ENCODE measurements around the gene TEKT1. TPM values are rescaled to one million over a fixed set of nuclear protein-coding genes. Genes with fewer than 3 reads are reported as not detected.

TEKT1 gene
- total and polyA plus RNA-seq, 5 donors from 2014 or later, result not detected

GRCh38 chr17:6755731-6756184, 75.8 kb downstream of the TEKT1 start, which contains the start of gene XAF1:
Gene XAF1 (plus strand): TSS chr17:6756046. CDS start chr17:6756079, 33 bp downstream.
- H3K9me3 Mint-ChIP-seq, result no peaks in the 10 kb centered on the region
- H3K4me1 ChIP-seq (ENCODE audit: control insufficient read depth, insufficient read depth, low read length, poor library complexity, severe bottlenecking), result peaks cover 35% of the 10 kb centered on the region
- peak within 1 kb of the TSS; percentile 91 to 100 (median 98) for H3K4me3 Mint-ChIP-seq
- DNase-seq (peak; percentile 17 to 84 (median 55)), ATAC-seq (ENCODE audit: low read depth in 2 of 2) (peak; percentile 82 to 85)
- H3K27ac ChIP-seq (ENCODE audit: insufficient read depth, low read length, poor library complexity, severe bottlenecking), result peak within 1 kb of the TSS; percentile 71
- no peaks in the 10 kb centered on the region for H3K27me3 Mint-ChIP-seq
- peaks cover 0 to 49% (median 31%) of the 10 kb centered on the region in 4 donors for H3K4me1 Mint-ChIP-seq
- H3K36me3 ChIP-seq (ENCODE audit: control insufficient read depth, insufficient read depth, low read length), result peaks cover 25% of the 10 kb centered on the region
- H3K27me3 ChIP-seq (ENCODE audit: control insufficient read depth, insufficient read depth, low read length), result no peaks in the 10 kb centered on the region
- peaks cover 25% of the 10 kb centered on the region for H3K36me3 Mint-ChIP-seq
- H3K27ac Mint-ChIP-seq, result peak within 1 kb of the TSS; percentile 97 to 99 (median 98)
- no peaks in the 10 kb centered on the region for H3K9me3 ChIP-seq (ENCODE audit: control insufficient read depth in 2 of 2, low read length in 2 of 2)
- peak within 1 kb of the TSS; percentile 89 for H3K4me3 ChIP-seq (ENCODE audit: low read depth, low read length)

GRCh38 chr17:6755281-6755680, 76.2 kb downstream of the TEKT1 start:
- H3K9me3 Mint-ChIP-seq, result no peaks in the 10 kb centered on the region
- no peaks in the 10 kb centered on the region for H3K27me3 Mint-ChIP-seq
- H3K27ac Mint-ChIP-seq, result peak overlapping the region; percentile 97 to 99 (median 98)
- H3K36me3 Mint-ChIP-seq, result peaks cover 20% of the 10 kb centered on the region
- H3K4me1 ChIP-seq (ENCODE audit: control insufficient read depth, insufficient read depth, low read length, poor library complexity, severe bottlenecking), result peaks cover 35% of the 10 kb centered on the region
- peak overlapping the region; percentile 89 for H3K4me3 ChIP-seq (ENCODE audit: low read depth, low read length)
- no peak for DNase-seq
- H3K4me3 Mint-ChIP-seq, result peak overlapping the region; percentile 91 to 100 (median 98)
- H3K9me3 ChIP-seq (ENCODE audit: control insufficient read depth in 2 of 2, low read length in 2 of 2), result no peaks in the 10 kb centered on the region
- H3K36me3 ChIP-seq (ENCODE audit: control insufficient read depth, insufficient read depth, low read length), result peaks cover 21% of the 10 kb centered on the region
- ATAC-seq (ENCODE audit: low read depth in 2 of 2), result no peak
- H3K4me1 Mint-ChIP-seq, result peaks cover 0 to 49% (median 31%) of the 10 kb centered on the region in 4 donors
- peak overlapping the region; percentile 71 for H3K27ac ChIP-seq (ENCODE audit: insufficient read depth, low read length, poor library complexity, severe bottlenecking)
- no peaks in the 10 kb centered on the region for H3K27me3 ChIP-seq (ENCODE audit: control insufficient read depth, insufficient read depth, low read length)

- peak overlapping the region; percentile 29 to 76 (median 62) for H3K4me3 Mint-ChIP-seq
- peaks cover 9% of the 10 kb centered on the region for H3K27me3 Mint-ChIP-seq
- H3K27ac Mint-ChIP-seq, result peak overlapping the region; percentile 81 to 87 (median 85)
- peaks cover 17% of the 10 kb centered on the region for H3K36me3 Mint-ChIP-seq
- no peak for DNase-seq
- no peak overlapping the region for H3K27ac ChIP-seq (ENCODE audit: insufficient read depth, low read length, poor library complexity, severe bottlenecking)
- H3K4me1 Mint-ChIP-seq, result peaks cover 0 to 45% (median 31%) of the 10 kb centered on the region in 4 donors
- no peak for ATAC-seq (ENCODE audit: low read depth in 2 of 2)
- no peaks in the 10 kb centered on the region for H3K27me3 ChIP-seq (ENCODE audit: control insufficient read depth, insufficient read depth, low read length)
- no peak overlapping the region for H3K4me3 ChIP-seq (ENCODE audit: low read depth, low read length)
- H3K9me3 ChIP-seq (ENCODE audit: control insufficient read depth in 2 of 2, low read length in 2 of 2), result no peaks in the 10 kb centered on the region
- H3K4me1 ChIP-seq (ENCODE audit: control insufficient read depth, insufficient read depth, low read length, poor library complexity, severe bottlenecking), result peaks cover 35% of the 10 kb centered on the region
- H3K9me3 Mint-ChIP-seq, result no peaks in the 10 kb centered on the region
- H3K36me3 ChIP-seq (ENCODE audit: control insufficient read depth, insufficient read depth, low read length), result peaks cover 5% of the 10 kb centered on the region
Observed at GRCh38 chr17:6753546-6753945, 78.0 kb downstream of the TEKT1 start.

GRCh38 chr17:6753006-6753445, 78.5 kb downstream of the TEKT1 start:
- Histone ChIP-seq H3K9me3 (ENCODE audit: control insufficient read depth in 2 of 2, low read length in 2 of 2) (no peaks in the 10 kb centered on the region), H3K27me3 (ENCODE audit: control insufficient read depth, insufficient read depth, low read length) (no peaks in the 10 kb centered on the region), H3K4me1 (ENCODE audit: control insufficient read depth, insufficient read depth, low read length, poor library complexity, severe bottlenecking) (peaks cover 31% of the 10 kb centered on the region), H3K36me3 (ENCODE audit: control insufficient read depth, insufficient read depth, low read length) (peaks cover 2% of the 10 kb centered on the region), H3K4me3 (ENCODE audit: low read depth, low read length) (no peak overlapping the region), H3K27ac (ENCODE audit: insufficient read depth, low read length, poor library complexity, severe bottlenecking) (no peak overlapping the region)
- ATAC-seq (ENCODE audit: low read depth in 2 of 2) (no peak), DNase-seq (peak in 1 of 3 donors; percentile 28)
- peaks cover 12% of the 10 kb centered on the region for H3K36me3 Mint-ChIP-seq
- H3K27me3 Mint-ChIP-seq, result peaks cover 10% of the 10 kb centered on the region
- peaks cover 0 to 40% (median 29%) of the 10 kb centered on the region in 4 donors for H3K4me1 Mint-ChIP-seq
- peak overlapping the region; percentile 39 to 76 (median 64) for H3K4me3 Mint-ChIP-seq
- H3K27ac Mint-ChIP-seq, result peak overlapping the region; percentile 33 to 85 (median 79)
- H3K9me3 Mint-ChIP-seq, result no peaks in the 10 kb centered on the region

GRCh38 chr17:6752068-6752909, 79.2 kb downstream of the TEKT1 start:
- no peaks in the 10 kb centered on the region for H3K9me3 Mint-ChIP-seq
- Histone ChIP-seq H3K27ac (ENCODE audit: insufficient read depth, low read length, poor library complexity, severe bottlenecking) (no peak overlapping the region), H3K27me3 (ENCODE audit: control insufficient read depth, insufficient read depth, low read length) (no peaks in the 10 kb centered on the region), H3K4me3 (ENCODE audit: low read depth, low read length) (no peak overlapping the region), H3K4me1 (ENCODE audit: control insufficient read depth, insufficient read depth, low read length, poor library complexity, severe bottlenecking) (peaks cover 24% of the 10 kb centered on the region), H3K36me3 (ENCODE audit: control insufficient read depth, insufficient read depth, low read length) (no peaks in the 10 kb centered on the region), H3K9me3 (ENCODE audit: control insufficient read depth in 2 of 2, low read length in 2 of 2) (no peaks in the 10 kb centered on the region)
- peaks cover 5% of the 10 kb centered on the region for H3K36me3 Mint-ChIP-seq
- ATAC-seq (ENCODE audit: low read depth in 2 of 2) (no peak), DNase-seq (no peak)
- H3K4me3 Mint-ChIP-seq, result peak overlapping the region in 3 of 4 donors; percentile 39 to 76 (median 60)
- H3K4me1 Mint-ChIP-seq, result peaks cover 0 to 33% (median 22%) of the 10 kb centered on the region in 4 donors
- H3K27ac Mint-ChIP-seq, result peak overlapping the region; percentile 33 to 85 (median 73)
- H3K27me3 Mint-ChIP-seq, result peaks cover 10% of the 10 kb centered on the region

GRCh38 chr17:6749519-6749918, 82.0 kb downstream of the TEKT1 start:
- Histone ChIP-seq H3K4me3 (ENCODE audit: low read depth, low read length) (no peak overlapping the region), H3K27me3 (ENCODE audit: control insufficient read depth, insufficient read depth, low read length) (peaks cover 3% of the 10 kb centered on the region), H3K9me3 (ENCODE audit: control insufficient read depth in 2 of 2, low read length in 2 of 2) (no peaks in the 10 kb centered on the region), H3K36me3 (ENCODE audit: control insufficient read depth, insufficient read depth, low read length) (no peaks in the 10 kb centered on the region), H3K4me1 (ENCODE audit: control insufficient read depth, insufficient read depth, low read length, poor library complexity, severe bottlenecking) (peaks cover 5% of the 10 kb centered on the region), H3K27ac (ENCODE audit: insufficient read depth, low read length, poor library complexity, severe bottlenecking) (no peak overlapping the region)
- ATAC-seq (ENCODE audit: low read depth in 2 of 2), result no peak
- Mint-ChIP-seq H3K36me3 (no peaks in the 10 kb centered on the region), H3K9me3 (no peaks in the 10 kb centered on the region), H3K4me1 (peaks cover 0 to 22% (median 7%) of the 10 kb centered on the region in 4 donors), H3K27ac (no peak overlapping the region), H3K27me3 (peaks cover 16% of the 10 kb centered on the region), H3K4me3 (no peak overlapping the region)
- DNase-seq, result peak in 1 of 3 donors; percentile 26

GRCh38 chr17:6748617-6749016, 82.9 kb downstream of the TEKT1 start:
- ATAC-seq (ENCODE audit: low read depth in 2 of 2) (no peak), DNase-seq (no peak)
- Mint-ChIP-seq H3K9me3 (no peaks in the 10 kb centered on the region), H3K4me1 (peaks cover 0 to 20% (median 6%) of the 10 kb centered on the region in 4 donors), H3K36me3 (no peaks in the 10 kb centered on the region), H3K27me3 (peaks cover 16% of the 10 kb centered on the region), H3K27ac (no peak overlapping the region), H3K4me3 (no peak overlapping the region)
- Histone ChIP-seq H3K27me3 (ENCODE audit: control insufficient read depth, insufficient read depth, low read length) (peaks cover 3% of the 10 kb centered on the region), H3K36me3 (ENCODE audit: control insufficient read depth, insufficient read depth, low read length) (no peaks in the 10 kb centered on the region), H3K9me3 (ENCODE audit: control insufficient read depth in 2 of 2, low read length in 2 of 2) (no peaks in the 10 kb centered on the region), H3K4me1 (ENCODE audit: control insufficient read depth, insufficient read depth, low read length, poor library complexity, severe bottlenecking) (peaks cover 5% of the 10 kb centered on the region), H3K4me3 (ENCODE audit: low read depth, low read length) (no peak overlapping the region), H3K27ac (ENCODE audit: insufficient read depth, low read length, poor library complexity, severe bottlenecking) (no peak overlapping the region)
